Esophagus muscularis mucosa (tissue), 4 donors: ENCODE measurements around the gene CEP57L1. TPM values are rescaled to one million over a fixed set of nuclear protein-coding genes. Genes with fewer than 3 reads are reported as not detected.
A peak's percentile ranks its signal among the peaks of the same experiment; 100 is the strongest.

Source experiments
- DNase-seq: peaks from one replicate; pipeline ENCODE4 v3.0.0-alpha.2; 2017; ENCODE audit errors: extremely low spot score
- H3K27ac ChIP-seq, 4 donors: fragments of 200-600 bp; sonication (generic); replicated peaks in 1 of 4; 1 replicate in 3 of 4; 2 replicates in 1 of 4; pipeline ENCODE4 v1.5.1; 2016 to 2019; ENCODE audit warnings: mild to moderate bottlenecking in 1 of 4
- H3K27me3 ChIP-seq, 4 donors: fragments of 200-600 bp; sonication (generic); one replicate each; pipeline versions ENCODE4 v1.5.1 to v1.6.0; 2016 to 2019
- H3K36me3 ChIP-seq, 4 donors: fragments of 200-600 bp; sonication (generic); one replicate each; pipeline ENCODE4 v1.5.1; 2016 to 2019
- H3K4me1 ChIP-seq, 4 donors: fragments of 200-600 bp; sonication (generic); one replicate each; pipeline ENCODE4 v1.5.1; 2016 to 2019
- H3K4me3 ChIP-seq, 4 donors: fragments of 200-600 bp; sonication (generic); 1 replicate in 2 of 4; 2 replicates in 2 of 4; pipeline ENCODE4 v1.5.1; 2016 to 2019; ENCODE audit warnings: mild to moderate bottlenecking in 4 of 4, moderate library complexity in 1 of 4
- H3K9me3 ChIP-seq, 4 donors: fragments of 200-600 bp; sonication (generic); 1 replicate in 3 of 4; 2 replicates in 1 of 4; pipeline ENCODE4 v1.5.1; 2016 to 2019
- CTCF ChIP-seq, 3 experiments: fragments of 200-600 bp in 2 of 3; fragments of 450-650 bp in 1 of 3; sonication (generic) in 2 of 3; IDR thresholded peaks; one replicate each; pipeline ENCODE4 v1.5.1; 2017 to 2019; ENCODE audit warnings: antibody characterized with exemption in 3 of 3, mild to moderate bottlenecking in 2 of 3, moderate library complexity in 1 of 3
- EP300 ChIP-seq: sonication (generic); formaldehyde crosslinking; IDR thresholded peaks from one replicate; pipeline ENCODE4 v1.6.1; 2017; ENCODE audit warnings: antibody characterized with exemption
- POLR2A ChIP-seq: fragments of 450-650 bp; IDR thresholded peaks from one replicate; pipeline ENCODE4 v1.6.1; 2017; ENCODE audit warnings: antibody characterized with exemption, moderate library complexity, mild to moderate bottlenecking, low read depth
- POLR2AphosphoS5 ChIP-seq, 2 donors: sonication (generic); formaldehyde crosslinking; IDR thresholded peaks; one replicate each; pipeline ENCODE4 v1.6.1; 2017; ENCODE audit warnings: antibody characterized with exemption in 2 of 2
- WGBS: methylation state at CpG from one replicate; pipeline ENCODE4 v1.1.5; 2018; 5-methylcytosine and 5-hydroxymethylcytosine counted together
- intact Hi-C: fragments of 100-400 bp; cut with DNase I; formaldehyde crosslinking; loops from one replicate; pipeline ENCODE4 v1.15.1; 2023
- total RNA-seq, 4 donors: library from RNA; depleted of rRNA; stranded (reverse); fragments of >200 nt; gene quantifications; one replicate each; pipeline versions ENCODE4 v1.1.0 to v1.2.1, GENCODE V29; 2016

Gene CEP57L1
- total RNA-seq, 4 donors from 2014 or later, result 11.9 to 19.9 (median 13.9) TPM

- H3K4me3 ChIP-seq, result peak overlapping the region in 1 of 4 donors; percentile 3
- no peaks in the 10 kb centered on the region for H3K27me3 ChIP-seq
- 47% methylated on average over 4 of the region's 4 CpGs for WGBS
- no peak for DNase-seq
- TF ChIP-seq EP300, result no peak
- peak in 1 of 2 donors; percentile 11 for TF ChIP-seq POLR2AphosphoS5 (IDR thresholded peaks at IDR 0.05)
- no peak for TF ChIP-seq POLR2A
- peak in 1 of 3 experiments; percentile 45 for TF ChIP-seq CTCF (IDR thresholded peaks at IDR 0.05)
- H3K9me3 ChIP-seq, result no peaks in the 10 kb centered on the region
- H3K27ac ChIP-seq, result peak overlapping the region; percentile 54 to 69 (median 65)
- H3K4me1 ChIP-seq, result peaks cover 44 to 96% (median 79%) of the 10 kb centered on the region in 4 donors
- H3K36me3 ChIP-seq, result no peaks in the 10 kb centered on the region
- intact Hi-C loops, result loop anchor here (5.0 to 10.0 kb wide), 2 partner anchors 47 to 115 kb away; no protein-coding TSS in a partner anchor
Measured at GRCh38 chr6:109059571-109060021, 35.7 kb upstream of the CEP57L1 start.

GRCh38 chr6:109060571-109060970, 34.7 kb upstream of the CEP57L1 start:
- no peaks in the 10 kb centered on the region for H3K36me3 ChIP-seq
- H3K27ac ChIP-seq, result peak overlapping the region; percentile 54 to 69 (median 65)
- 49% methylated on average over 2 of the region's 2 CpGs for WGBS
- H3K4me3 ChIP-seq, result no peak overlapping the region
- no peak for TF ChIP-seq POLR2AphosphoS5 (IDR thresholded peaks at IDR 0.05)
- no peak for TF ChIP-seq EP300
- TF ChIP-seq CTCF (IDR thresholded peaks at IDR 0.05), result no peak
- no peak for TF ChIP-seq POLR2A
- H3K4me1 ChIP-seq, result peaks cover 44 to 96% (median 82%) of the 10 kb centered on the region in 4 donors
- DNase-seq, result no peak
- intact Hi-C loops, result loop anchor here (10.0 kb wide), 1 partner anchor 116 kb away; no protein-coding TSS in a partner anchor
- no peaks in the 10 kb centered on the region for H3K27me3 ChIP-seq
- no peaks in the 10 kb centered on the region for H3K9me3 ChIP-seq

- intact Hi-C loops, result loop anchor here (10.0 kb wide), 1 partner anchor 117 kb away; no protein-coding TSS in a partner anchor
- 63% methylated on average over 5 of the region's 5 CpGs for WGBS
- H3K27ac ChIP-seq, result peak overlapping the region; percentile 23 to 70 (median 57)
Measured at GRCh38 chr6:109062216-109062615, 33.1 kb upstream of the CEP57L1 start.

GRCh38 chr6:109062767-109063352, 32.4 kb upstream of the CEP57L1 start:
- Histone ChIP-seq H3K9me3 (no peaks in the 10 kb centered on the region), H3K36me3 (no peaks in the 10 kb centered on the region), H3K27ac (peak overlapping the region in 3 of 4 donors; percentile 23 to 70 (median 66)), H3K27me3 (no peaks in the 10 kb centered on the region), H3K4me3 (no peak overlapping the region), H3K4me1 (peaks cover 32 to 90% (median 73%) of the 10 kb centered on the region in 4 donors)
- TF ChIP-seq POLR2AphosphoS5 (IDR thresholded peaks at IDR 0.05) (no peak), CTCF (IDR thresholded peaks at IDR 0.05) (no peak), POLR2A (no peak), EP300 (no peak)
- WGBS, result 83% methylated on average over 4 of the region's 4 CpGs
- DNase-seq, result no peak
- intact Hi-C loops, result loop anchor here (10.0 kb wide), 1 partner anchor 118 kb away; no protein-coding TSS in a partner anchor

More at GRCh38 chr6:109062216-109062615, 33.1 kb upstream of the CEP57L1 start:
- DNase-seq, result no peak
- no peak for TF ChIP-seq POLR2A
- no peak for TF ChIP-seq EP300
- no peak for TF ChIP-seq CTCF (IDR thresholded peaks at IDR 0.05)
- TF ChIP-seq POLR2AphosphoS5 (IDR thresholded peaks at IDR 0.05), result peak in 1 of 2 donors; percentile 52
- H3K27me3 ChIP-seq, result no peaks in the 10 kb centered on the region
- no peak overlapping the region for H3K4me3 ChIP-seq
- H3K9me3 ChIP-seq, result no peaks in the 10 kb centered on the region
- no peaks in the 10 kb centered on the region for H3K36me3 ChIP-seq
- peaks cover 36 to 91% (median 76%) of the 10 kb centered on the region in 4 donors for H3K4me1 ChIP-seq
